Endothelial cell of umbilical vein (primary cell): ENCODE measurements around the gene AMBP. TPM values are rescaled to one million over a fixed set of nuclear protein-coding genes. Genes with fewer than 3 reads are reported as not detected.
A peak's percentile ranks its signal among the peaks of the same experiment; 100 is the strongest.

ENCODE experiments used
- BruUV-seq: library from RNA; stranded (reverse); fragments of 400-500 nt; replicated peaks from 2 replicates; lab custom pipeline; 2021; lab: Mats Ljungman, UMichigan
- CTCF ChIA-PET: fragments of 300-600, 350-600 bp; sonication (Branson Sonifier 250); formaldehyde crosslinking; loops from one replicate; lab custom pipeline; 2021; ENCODE audit warnings: antibody characterized with exemption, inconsistent platforms; lab: Charles Lee
- POLR2A ChIA-PET: fragments of 300-600, 350-600 bp; sonication (Branson Sonifier 250); formaldehyde crosslinking; loops from one replicate; lab custom pipeline; 2021; ENCODE audit warnings: antibody characterized with exemption, inconsistent platforms; lab: Charles Lee
- DNase-seq: peaks from one replicate; pipeline ENCODE4 v3.0.0-alpha.2; 2011; ENCODE audit warnings: low read depth, low spot score
- FAIRE-seq: peaks from 2 replicates; lab custom pipeline; 2011; peaks lifted over from hg19 to GRCh38; lab: Jason Lieb, UNC
- H2AFZ ChIP-seq: 2 replicates; pipeline ENCODE4 v1.6.0; 2012; ENCODE audit warnings: low read depth, low read length, control low read depth, inconsistent platforms
- H3K27ac ChIP-seq: 2 replicates; pipeline ENCODE4 v1.5.1; 2011; ENCODE audit warnings: low read depth, mild to moderate bottlenecking, control low read depth, low read length, moderate library complexity; ENCODE audit not compliant: insufficient read depth
- H3K27me3 ChIP-seq, 2 experiments: 2 replicates each; pipeline versions ENCODE4 v1.6.0 to v1.6.1; 2011; ENCODE audit warnings: low read length in 2 of 2, mixed read lengths in 1 of 2; ENCODE audit not compliant: control insufficient read depth in 2 of 2, insufficient read depth in 2 of 2
- H3K36me3 ChIP-seq, 2 experiments: 2 replicates in 1 of 2; 3 replicates in 1 of 2; pipeline ENCODE4 v1.5.1; 2011; ENCODE audit warnings: low read length in 2 of 2, mild to moderate bottlenecking in 1 of 2, moderate library complexity in 1 of 2; ENCODE audit not compliant: control insufficient read depth in 2 of 2, insufficient read depth in 2 of 2; ENCODE audit errors: extremely low read depth in 1 of 2
- H3K4me1 ChIP-seq: 3 replicates; pipeline ENCODE4 v1.5.1; 2011; ENCODE audit warnings: mild to moderate bottlenecking, low read length; ENCODE audit not compliant: control insufficient read depth, insufficient read depth; ENCODE audit errors: extremely low read depth
- H3K4me2 ChIP-seq: 2 replicates; pipeline ENCODE4 v1.6.1; 2011; ENCODE audit warnings: low read length, control low read depth, mixed read lengths; ENCODE audit not compliant: insufficient read depth
- H3K4me3 ChIP-seq, 3 experiments: fragments of 200-600 bp in 1 of 3; sonication (generic), shearing (Covaris generic) in 1 of 3; replicated peaks in 1 of 3; 2 replicates each; pipeline ENCODE4 v1.5.1; 2011 to 2016; ENCODE audit warnings: control low read depth in 3 of 3, low read length in 3 of 3, mild to moderate bottlenecking in 2 of 3, inconsistent platforms in 1 of 3, low read depth in 1 of 3, moderate library complexity in 1 of 3; ENCODE audit not compliant: insufficient read depth in 1 of 3
- H3K79me2 ChIP-seq: 2 replicates; pipeline ENCODE4 v1.6.0; 2012; ENCODE audit warnings: low read length, inconsistent platforms; ENCODE audit not compliant: control insufficient read depth, insufficient read depth
- H3K9ac ChIP-seq: replicated peaks from 2 replicates; pipeline ENCODE3; 2011; ENCODE audit warnings: low read length, control low read depth; ENCODE audit not compliant: insufficient read depth; ENCODE audit errors: extremely low read depth
- H3K9me1 ChIP-seq: replicated peaks from 3 replicates; pipeline ENCODE4 v1.6.0; 2011; ENCODE audit warnings: mild to moderate bottlenecking, low read length; ENCODE audit not compliant: control insufficient read depth, insufficient read depth; ENCODE audit errors: extremely low read depth
- H3K9me3 ChIP-seq: replicated peaks from 2 replicates; pipeline ENCODE4 v1.5.1; 2012; ENCODE audit warnings: low read length, inconsistent platforms; ENCODE audit not compliant: control insufficient read depth, insufficient read depth
- H4K20me1 ChIP-seq: replicated peaks from 2 replicates; pipeline ENCODE3; 2011; ENCODE audit warnings: mild to moderate bottlenecking, low read length; ENCODE audit not compliant: control insufficient read depth, insufficient read depth; ENCODE audit errors: extremely low read depth
- EZH2 ChIP-seq: IDR thresholded peaks from 2 replicates; pipeline ENCODE4 v1.6.1; 2012; ENCODE audit warnings: borderline replicate concordance, low read depth, mild to moderate bottlenecking, moderate library complexity, low read length, inconsistent platforms; ENCODE audit not compliant: severe bottlenecking
- FOS ChIP-seq: IDR thresholded peaks from 2 replicates; pipeline ENCODE4 v1.6.1; 2011; ENCODE audit warnings: mild to moderate bottlenecking, low read length, moderate library complexity, borderline replicate concordance; ENCODE audit not compliant: insufficient read depth
- GATA2 ChIP-seq: IDR thresholded peaks from 2 replicates; pipeline ENCODE4 v1.7.0; 2011; ENCODE audit warnings: low read depth, mild to moderate bottlenecking, moderate library complexity, mixed read lengths, low read length; ENCODE audit not compliant: insufficient read length, insufficient read depth
- JUN ChIP-seq: IDR thresholded peaks from 2 replicates; pipeline ENCODE4 v1.6.1; 2011; ENCODE audit warnings: borderline replicate concordance, low read depth; ENCODE audit not compliant: insufficient read length, insufficient read depth
- MYC ChIP-seq: IDR thresholded peaks from one replicate; pipeline ENCODE4 v1.6.1; 2011; ENCODE audit warnings: mild to moderate bottlenecking, low read depth, low read length
- POLR2A ChIP-seq: IDR thresholded peaks from 2 replicates; pipeline ENCODE4 v1.6.1; 2012; ENCODE audit warnings: low read depth, mild to moderate bottlenecking, control low read depth, low read length
- POLR2AphosphoS5 ChIP-seq: IDR thresholded peaks from 2 replicates; pipeline ENCODE4 v1.6.1; 2012; ENCODE audit warnings: low read depth, mild to moderate bottlenecking, control low read depth, low read length, moderate library complexity; ENCODE audit not compliant: insufficient read depth
- dilution Hi-C: fragments of 300-500 bp; cut with MboI; formaldehyde crosslinking; loops from one replicate; pipeline ENCODE4 v1.15.0; 2019; ENCODE audit warnings: low sequenced_read_pairs; ENCODE audit not compliant: extremely low pct_ligation_motif_present
- intact Hi-C: fragments of 100-400 bp; cut with micrococcal nuclease; formaldehyde crosslinking; loops from one replicate; pipeline ENCODE4 v1.10.0; 2022
- polyA plus RNA-seq, 4 experiments: library from polyadenylated mRNA; depleted of rRNA in 3 of 4; stranded (reverse) in 3 of 4; unstranded in 1 of 4; fragments of >200 nt; gene quantifications; 2 replicates each; pipeline versions ENCODE4 v1.2.1 to v1.2.3, GENCODE V29; 2011 to 2012; ENCODE audit warnings: missing spikeins in 1 of 4
- total RNA-seq: library from RNA; stranded (reverse); gene quantifications from 2 replicates; pipeline ENCODE4 v1.2.3, GENCODE V29; 2021
- TF ChIP-seq, protein P1 (sequence below): IDR thresholded peaks from 2 replicates; pipeline ENCODE4 v1.6.1; 2011; ENCODE audit not compliant: insufficient read depth, insufficient read length
- TF ChIP-seq, protein P2 (sequence below), 2 donors: IDR thresholded peaks; 1 replicate in 1 of 2; 2 replicates in 1 of 2; pipeline ENCODE4 v1.5.1; 2011; ENCODE audit warnings: low read length in 2 of 2, mild to moderate bottlenecking in 2 of 2, moderate library complexity in 2 of 2, control low read depth in 1 of 2, inconsistent platforms in 1 of 2, low read depth in 1 of 2; ENCODE audit not compliant: insufficient read depth in 1 of 2; ENCODE audit errors: extremely low read depth in 1 of 2

The AMBP gene
- total and polyA plus RNA-seq, 2 donors (not counting 3 experiments of a cell fraction or from before 2014, with no cell fraction given): not detected

DNA sequence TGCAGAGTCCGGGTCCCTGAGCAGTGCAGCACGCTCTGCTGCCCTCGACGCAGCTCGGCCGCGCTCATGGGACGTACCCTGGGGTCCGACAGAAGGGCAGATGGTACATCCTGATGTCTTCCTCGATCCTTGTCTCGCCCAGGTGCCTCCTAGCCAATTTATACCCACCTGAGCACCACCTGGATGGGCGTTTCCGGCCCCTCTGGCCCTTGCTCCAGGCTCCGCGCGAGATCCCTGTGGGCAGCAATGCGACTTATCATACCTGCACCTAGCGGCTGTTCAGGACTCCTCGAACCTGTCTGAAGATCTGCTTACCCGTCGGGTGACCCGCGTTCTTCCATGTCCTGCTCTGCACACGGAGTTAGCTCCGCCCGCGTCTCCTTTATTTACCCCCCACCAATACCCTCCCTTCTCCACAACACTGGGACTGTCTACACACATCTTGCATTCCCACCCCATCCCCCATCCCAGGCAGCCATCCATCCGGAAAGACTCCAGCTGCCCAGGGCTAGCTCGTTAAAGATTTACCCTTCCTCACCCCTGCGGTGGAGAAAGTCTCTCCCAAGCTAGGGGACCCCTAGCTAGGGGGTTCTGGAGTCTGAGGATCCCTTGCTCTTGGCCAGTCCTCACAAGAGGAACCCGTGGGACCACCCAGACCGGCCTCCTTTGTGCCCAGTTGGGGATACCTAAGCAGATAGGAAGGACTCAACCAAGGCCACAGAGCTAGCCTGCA, 21.0 kb upstream of the AMBP start, which contains the start of gene KIF12:
Gene KIF12 (minus strand): TSS at position 357 of the 733 bp plus-strand sequence. CDS start 16 bp downstream, at position 341.
- no peak for DNase-seq
- POLR2A ChIA-PET: no interaction called here
- CTCF ChIA-PET: interaction anchor here (0.7 to 3.0 kb wide), 4 partner anchors 10 to 192 kb away, joined by 3 to 23 read pairs (median 18); no protein-coding TSS in a partner anchor
- no peaks in the 10 kb centered on the region for H3K27me3 ChIP-seq
- intact Hi-C loops: no loop called here
- BruUV-seq: no TSS peak
- H3K79me2 ChIP-seq: no peaks in the 10 kb centered on the region
- TF ChIP-seq EZH2: no peak
- no peak for TF ChIP-seq FOS
- TF ChIP-seq GATA2: no peak
- TF ChIP-seq, protein P1, sequence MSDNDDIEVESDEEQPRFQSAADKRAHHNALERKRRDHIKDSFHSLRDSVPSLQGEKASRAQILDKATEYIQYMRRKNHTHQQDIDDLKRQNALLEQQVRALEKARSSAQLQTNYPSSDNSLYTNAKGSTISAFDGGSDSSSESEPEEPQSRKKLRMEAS: no peak
- TF ChIP-seq, protein P2, sequence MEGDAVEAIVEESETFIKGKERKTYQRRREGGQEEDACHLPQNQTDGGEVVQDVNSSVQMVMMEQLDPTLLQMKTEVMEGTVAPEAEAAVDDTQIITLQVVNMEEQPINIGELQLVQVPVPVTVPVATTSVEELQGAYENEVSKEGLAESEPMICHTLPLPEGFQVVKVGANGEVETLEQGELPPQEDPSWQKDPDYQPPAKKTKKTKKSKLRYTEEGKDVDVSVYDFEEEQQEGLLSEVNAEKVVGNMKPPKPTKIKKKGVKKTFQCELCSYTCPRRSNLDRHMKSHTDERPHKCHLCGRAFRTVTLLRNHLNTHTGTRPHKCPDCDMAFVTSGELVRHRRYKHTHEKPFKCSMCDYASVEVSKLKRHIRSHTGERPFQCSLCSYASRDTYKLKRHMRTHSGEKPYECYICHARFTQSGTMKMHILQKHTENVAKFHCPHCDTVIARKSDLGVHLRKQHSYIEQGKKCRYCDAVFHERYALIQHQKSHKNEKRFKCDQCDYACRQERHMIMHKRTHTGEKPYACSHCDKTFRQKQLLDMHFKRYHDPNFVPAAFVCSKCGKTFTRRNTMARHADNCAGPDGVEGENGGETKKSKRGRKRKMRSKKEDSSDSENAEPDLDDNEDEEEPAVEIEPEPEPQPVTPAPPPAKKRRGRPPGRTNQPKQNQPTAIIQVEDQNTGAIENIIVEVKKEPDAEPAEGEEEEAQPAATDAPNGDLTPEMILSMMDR (IDR thresholded peaks at IDR 0.05; ENCODE audit: extremely low read depth in 1 of 2, insufficient read depth in 1 of 2, low read depth in 1 of 2, low read length in 2 of 2): no peak
- TF ChIP-seq JUN: no peak
- TF ChIP-seq POLR2AphosphoS5: no peak
- TF ChIP-seq MYC: no peak
- TF ChIP-seq POLR2A: no peak
- H3K36me3 ChIP-seq: no peaks in the 10 kb centered on the region
- H3K4me1 ChIP-seq: peaks cover 10% of the 10 kb centered on the region
- dilution Hi-C loops: loop anchor here (25.0 kb wide), 1 partner anchor 188 kb away; no protein-coding TSS in a partner anchor
- no peaks in the 10 kb centered on the region for H4K20me1 ChIP-seq
- H3K4me3 ChIP-seq: peak within 1 kb of the TSS in 2 of 3 experiments; percentile 10 to 31
- H3K9ac ChIP-seq: no peak within 1 kb of the TSS
- H2AFZ ChIP-seq: peak within 1 kb of the TSS; percentile 60
- peaks cover 3% of the 10 kb centered on the region for H3K9me3 ChIP-seq
- no peak within 1 kb of the TSS for H3K27ac ChIP-seq
- FAIRE-seq: no peak
- H3K4me2 ChIP-seq: peak within 1 kb of the TSS; percentile 38
- H3K9me1 ChIP-seq: no peaks in the 10 kb centered on the region
